Measurements from ENCODE around the gene STARD6.
"Not testable (repeated sequence)": the region's sequence is repeated elsewhere in the genome, so short reads cannot be mapped to it uniquely, and the experiment has no call there.

Gene STARD6

GRCh38 chr18:54357660-54358494, at the start of gene STARD6, which contains the start of gene C18orf54:
TSS of gene STARD6 (minus strand) at chr18:54357858. CDS start at chr18:54354573, 3,285 bp downstream.
TSS of gene C18orf54 (plus strand) at chr18:54357906. CDS start at chr18:54360573, 2,667 bp downstream.
- peak; percentile 92 for DNase-seq

- no peak for DNase-seq
These were observed 47.6 kb upstream of the STARD6 start for GRCh38 chr18:54405290-54405689.

- no peak for DNase-seq
These were observed 39.1 kb upstream of the STARD6 start for GRCh38 chr18:54396760-54397159.

- DNase-seq: no peak
These were observed 36.1 kb upstream of the STARD6 start for GRCh38 chr18:54393648-54394294.

GRCh38 chr18:54392543-54393023, 34.9 kb upstream of the STARD6 start:
- DNase-seq: peak; percentile 64

GRCh38 chr18:54390838-54391237, 33.2 kb upstream of the STARD6 start:
- DNase-seq: no peak

- DNase-seq: no peak
These were observed 31.5 kb upstream of the STARD6 start for GRCh38 chr18:54389143-54389505.

- peak; percentile 91 for DNase-seq
These were observed 30.8 kb upstream of the STARD6 start for GRCh38 chr18:54388203-54389142.

GRCh38 chr18:54387631-54388030, 30.0 kb upstream of the STARD6 start:
- peak; percentile 25 for DNase-seq

- DNase-seq: not testable (repeated sequence)
These were observed 29.3 kb upstream of the STARD6 start for GRCh38 chr18:54386800-54387495.

GRCh38 chr18:54386043-54386442, 28.4 kb upstream of the STARD6 start:
- no peak for DNase-seq

- no peak for DNase-seq
These were observed 25.1 kb upstream of the STARD6 start for GRCh38 chr18:54382733-54383252.

GRCh38 chr18:54382076-54382475, 24.4 kb upstream of the STARD6 start:
- DNase-seq: no peak

- DNase-seq: no peak
These were observed 24.0 kb upstream of the STARD6 start for GRCh38 chr18:54381640-54382039.

GRCh38 chr18:54378057-54378456, 20.4 kb upstream of the STARD6 start:
- DNase-seq: no peak

- peak; percentile 2 for DNase-seq
These were observed 2.7 kb upstream of the STARD6 start for GRCh38 chr18:54360406-54360805.

- no peak for DNase-seq
These were observed 1.6 kb upstream of the STARD6 start for GRCh38 chr18:54359233-54359632.

GRCh38 chr18:54358495-54359040, 910 bp upstream of the STARD6 start:
- DNase-seq: peak; percentile 28

GRCh38 chr18:54357082-54357659, 487 bp downstream of the STARD6 start:
- no peak for DNase-seq

- DNase-seq: no peak
These were observed 6.5 kb downstream of the STARD6 start for GRCh38 chr18:54351186-54351585.

GRCh38 chr18:54338230-54338629, 19.4 kb downstream of the STARD6 start:
- DNase-seq: no peak
